ENCODE data around the gene MAPKAP1.

Gene MAPKAP1

DNA sequence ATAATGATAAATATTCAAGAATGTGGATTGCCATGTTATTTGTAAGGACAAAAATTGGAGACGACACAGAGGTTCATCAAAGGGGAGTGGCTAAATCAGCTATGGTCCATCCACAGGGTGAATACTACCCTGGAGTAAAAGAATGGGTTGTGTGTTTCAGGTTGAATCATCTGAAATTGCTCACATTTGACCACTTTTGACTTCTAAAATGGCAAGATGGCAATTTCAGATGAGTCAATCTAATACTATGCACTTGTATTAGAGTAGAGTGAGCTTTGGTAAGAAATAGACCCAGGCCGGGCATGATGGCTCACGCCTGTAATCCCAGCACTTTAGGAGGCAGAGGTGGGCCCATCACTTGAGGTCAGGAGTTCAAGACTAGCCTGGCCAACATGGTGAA lies 313.6 kb downstream of the MAPKAP1 start:
- no peak for DNase-seq (ENCODE audit: low spot score)
- no peak for FAIRE-seq

DNA sequence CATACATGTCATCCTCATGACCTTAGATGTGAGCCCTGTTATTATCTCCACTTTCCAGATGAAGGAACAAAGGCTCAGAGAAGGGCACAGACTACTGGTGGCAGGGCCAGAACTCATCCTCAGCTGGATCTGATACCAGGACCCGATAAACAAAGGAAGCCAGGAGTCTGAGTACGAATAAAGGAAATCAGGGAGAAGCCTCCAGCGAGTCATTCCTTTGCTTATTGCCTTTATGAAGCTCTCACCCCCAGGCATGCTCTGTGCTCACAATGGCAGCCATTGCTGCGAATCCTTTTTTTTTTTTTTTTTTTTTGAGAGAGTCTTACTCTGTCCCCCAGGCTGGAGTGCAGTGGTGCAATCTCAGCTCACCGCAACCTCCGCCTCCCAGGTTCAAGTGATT lies 315.3 kb downstream of the MAPKAP1 start:
- DNase-seq (ENCODE audit: low spot score) (no peak), FAIRE-seq (no peak)

DNA sequence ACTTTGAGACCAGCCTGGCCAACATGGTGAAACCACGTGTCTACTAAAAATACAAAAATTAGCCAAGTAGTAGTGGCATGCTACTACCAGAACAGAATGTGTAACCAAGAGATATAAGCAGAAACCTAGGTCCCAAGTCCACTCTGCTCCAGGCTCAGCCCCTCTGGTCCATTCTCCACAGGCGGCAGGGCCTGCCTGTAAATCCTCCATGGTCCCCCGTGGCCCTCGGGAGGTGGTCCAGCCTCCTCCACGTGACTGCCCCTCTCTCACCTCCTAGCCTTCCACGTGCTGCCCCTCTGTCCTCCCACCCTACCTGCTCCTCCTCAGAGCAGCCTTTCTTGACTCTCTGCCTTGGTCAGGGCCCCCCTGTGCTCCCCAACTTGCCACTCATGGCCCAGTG lies 318.0 kb downstream of the MAPKAP1 start:
- FAIRE-seq (no peak), DNase-seq (ENCODE audit: low spot score) (no peak)

DNA sequence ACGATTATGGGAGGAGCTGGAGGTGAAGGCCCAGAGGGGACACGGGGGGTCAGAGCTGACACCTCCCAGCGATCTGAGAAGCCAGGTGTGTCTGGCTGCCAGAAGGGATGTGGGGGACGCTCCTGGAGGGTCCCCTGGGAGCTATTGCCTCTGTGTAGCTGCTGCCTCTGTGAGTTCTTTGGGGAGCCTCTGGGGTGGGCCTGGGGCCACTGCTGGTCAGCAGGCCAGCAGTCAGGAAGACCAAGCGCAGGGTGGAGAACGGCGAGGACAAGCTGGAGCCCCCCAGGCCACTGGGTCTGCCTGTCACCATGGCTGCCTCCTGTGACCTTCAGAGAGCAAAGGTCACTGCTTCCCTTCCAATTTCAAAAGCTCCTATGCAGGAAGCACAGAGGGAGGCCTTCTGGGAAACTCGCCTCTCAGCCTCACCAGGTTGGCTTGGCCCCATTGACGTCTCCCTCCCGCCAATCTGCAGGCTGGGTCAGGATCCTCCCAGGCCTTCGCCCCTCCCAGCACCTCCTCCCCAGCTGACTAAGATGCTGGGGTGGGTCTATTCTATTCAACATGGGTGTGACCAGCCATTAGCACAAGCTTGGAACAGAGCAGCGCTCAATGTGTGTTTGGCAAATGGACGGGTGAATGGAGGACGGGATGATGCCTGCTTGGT lies 319.0 kb downstream of the MAPKAP1 start:
- DNase-seq (ENCODE audit: low spot score): no peak
- no peak for FAIRE-seq

Data from urothelium cell line (cell line).